K562 (cell line): ENCODE measurements around the gene TRIM4. TPM values are rescaled to one million over a fixed set of nuclear protein-coding genes. Genes with fewer than 3 reads are reported as not detected.

Experiments used
- CBX1 ChIP-seq: sonication (generic); IDR thresholded peaks from 2 replicates; pipeline ENCODE4 v1.6.1; 2016; ENCODE audit warnings: antibody characterized with exemption, low read depth, mild to moderate bottlenecking
- CCAR2 ChIP-seq: fragments of 200-400 bp; formaldehyde crosslinking; IDR thresholded peaks from 2 replicates; pipeline ENCODE4 v1.6.1; 2017; ENCODE audit warnings: mild to moderate bottlenecking, low read depth, low read length
- ETV5 ChIP-seq: sonication (generic); formaldehyde crosslinking; IDR thresholded peaks from 2 replicates; pipeline ENCODE4 v1.4.0; 2020; ENCODE audit warnings: low read depth, mild to moderate bottlenecking, missing genetic modification reagents
- FOS ChIP-seq: IDR thresholded peaks from 3 replicates; pipeline ENCODE4 v1.6.1; 2011; ENCODE audit not compliant: insufficient read length; ENCODE audit errors: extremely low read depth
- KLF13 ChIP-seq: fragments of 450-650 bp; IDR thresholded peaks from 2 replicates; pipeline ENCODE4 v1.6.1; 2016; ENCODE audit warnings: missing genetic modification characterization, low read depth, mild to moderate bottlenecking, missing compliant biosample characterization, moderate library complexity, borderline replicate concordance
- RAD51 ChIP-seq: fragments of 450-650 bp; IDR thresholded peaks from 2 replicates; pipeline ENCODE4 v1.7.1; 2016; ENCODE audit warnings: low read depth, mild to moderate bottlenecking, borderline replicate concordance
- RB1 ChIP-seq: fragments of 450-650 bp; IDR thresholded peaks from 2 replicates; pipeline ENCODE4 v1.6.1; 2017; ENCODE audit warnings: low read depth, mild to moderate bottlenecking
- SMAD2 ChIP-seq: fragments of 150-350 bp; IDR thresholded peaks from 2 replicates; pipeline ENCODE4 v1.6.1; 2014; ENCODE audit warnings: low read depth, mild to moderate bottlenecking, low read length
- TCF15 ChIP-seq: fragments of 250-450 bp; sonication (Bioruptor Pico); IDR thresholded peaks from 2 replicates; pipeline ENCODE4 v1.8.0; 2022; ENCODE audit warnings: moderate library complexity, mild to moderate bottlenecking, inconsistent platforms
- TFAM ChIP-seq: fragments of 250-450 bp; sonication (Bioruptor Pico); conservative IDR thresholded peaks from 2 replicates; pipeline ENCODE4 v1.5.0; 2021; ENCODE audit warnings: mild to moderate bottlenecking, moderate library complexity
- TGIF2 ChIP-seq: sonication (generic); formaldehyde crosslinking; IDR thresholded peaks from 2 replicates; pipeline ENCODE4 v1.8.1; 2022; ENCODE audit warnings: mild to moderate bottlenecking, missing genetic modification reagents, moderate library complexity
- TRIM28 ChIP-seq: fragments of 450-650 bp; IDR thresholded peaks from 2 replicates; pipeline ENCODE4 v1.6.1; 2017
- U2AF2 ChIP-seq: fragments of 200-400 bp; formaldehyde crosslinking; optimal IDR thresholded peaks from 2 replicates; pipeline ENCODE3; 2017; ENCODE audit warnings: low read depth, mild to moderate bottlenecking, low read length
- XRCC3 ChIP-seq: fragments of 450-650 bp; IDR thresholded peaks from 2 replicates; pipeline ENCODE4 v1.6.1; 2017; ENCODE audit warnings: mild to moderate bottlenecking, moderate library complexity
- XRCC5 ChIP-seq: fragments of 200-400 bp; formaldehyde crosslinking; IDR thresholded peaks from 2 replicates; pipeline ENCODE4 v1.6.1; 2017; ENCODE audit warnings: low read depth, mild to moderate bottlenecking, low read length
- ZBTB40 ChIP-seq, 2 experiments: fragments of 450-650 bp in 1 of 2; sonication (generic) in 1 of 2; formaldehyde crosslinking in 1 of 2; IDR thresholded peaks; 2 replicates each; pipeline versions ENCODE4 v1.7.1 to v1.9.0; 2016 to 2022; ENCODE audit warnings: inconsistent platforms in 1 of 2, mild to moderate bottlenecking in 1 of 2, missing genetic modification reagents in 1 of 2
- ZNF140 ChIP-seq: fragments of 250-450 bp; sonication (Bioruptor Pico); IDR thresholded peaks from 2 replicates; pipeline ENCODE4 v1.8.0; 2021; ENCODE audit warnings: moderate library complexity, mild to moderate bottlenecking, inconsistent platforms
- ZNF253 ChIP-seq: fragments of 250-450 bp; sonication (Bioruptor Pico); conservative IDR thresholded peaks from 2 replicates; pipeline ENCODE4 v1.6.1; 2021; ENCODE audit warnings: mild to moderate bottlenecking
- ZNF280A ChIP-seq: fragments of 450-650 bp; IDR thresholded peaks from 2 replicates; pipeline ENCODE4 v1.6.1; 2018; ENCODE audit warnings: mild to moderate bottlenecking, low read depth; ENCODE audit not compliant: partially characterized antibody
- ZNF507 ChIP-seq: conservative IDR thresholded peaks from 2 replicates; pipeline ENCODE4 v1.6.1; 2017; ENCODE audit warnings: missing genetic modification characterization, missing compliant biosample characterization
- polyA plus RNA-seq, 8 experiments: library from polyadenylated mRNA; depleted of rRNA in 4 of 8; stranded (reverse) in 5 of 8; unstranded in 3 of 8; fragments of >200 nt; fragmentation: Nextera tagmentation in 2 of 8; fragmentation: Illumina TruSeq in 1 of 8; extraction: Ambion mirVana in 2 of 8; extraction: Trizol in 1 of 8; gene quantifications; 2 replicates each; pipeline versions ENCODE4 v1.2.1 to v1.2.3, GENCODE V29; 2011 to 2014; ENCODE audit warnings: inconsistent platforms in 1 of 8, missing spikeins in 1 of 8
- total RNA-seq, 7 experiments: library from RNA; depleted of rRNA in 6 of 7; stranded (reverse); fragments of >200 nt in 6 of 7; fragmentation: Illumina TruSeq in 2 of 7; extraction: Trizol in 2 of 7; gene quantifications; 2 replicates each; pipeline versions ENCODE4 v1.2.1 to v1.2.3, GENCODE V29; 2011 to 2021; ENCODE audit warnings: low replicate concordance in 1 of 7

Gene TRIM4
- total and polyA plus RNA-seq, 9 of the 15 experiments (the other 6 are each of a cell fraction or from before 2014, with no cell fraction given), result 6.2 to 28.3 (median 22.4) TPM

GRCh38 chr7:99938296-99938695 is 19.0 kb upstream of the TRIM4 start (continued):
- TF ChIP-seq ZNF280A, result peak; percentile 81
- no peak for TF ChIP-seq TFAM (CRISPR knock-in tag)
- no peak for TF ChIP-seq U2AF2
- no peak for TF ChIP-seq RB1
- TF ChIP-seq TGIF2 (CRISPR knock-in tag), result no peak
- TF ChIP-seq TRIM28, result peak; percentile 98
- TF ChIP-seq XRCC3, result peak; percentile 80; the same call in 1 of the 2 replicates
- no peak for TF ChIP-seq CCAR2
- no peak for TF ChIP-seq ZBTB40 (IDR thresholded peaks at IDR 0.05)
- no peak for TF ChIP-seq ZBTB40 (CRISPR knock-in tag; IDR thresholded peaks at IDR 0.05)
- TF ChIP-seq XRCC5, result no peak
- TF ChIP-seq ZNF507 (tag), result no peak
- TF ChIP-seq RAD51, result no peak
- TF ChIP-seq TCF15 (CRISPR knock-in tag), result no peak
- no peak for TF ChIP-seq SMAD2
- TF ChIP-seq ZNF253 (CRISPR knock-in tag), result no peak
- TF ChIP-seq ETV5, result no peak
- TF ChIP-seq CBX1, result peak; percentile 62; the same call in 1 of the 2 replicates
- TF ChIP-seq FOS, result no peak
- no peak for TF ChIP-seq ZNF140 (CRISPR knock-in tag)
- no peak for TF ChIP-seq KLF13 (tag)
- TF ChIP-seq, all 486 proteins: peak for 11
